Keratinocyte (primary cell): ENCODE measurements around the gene UVSSA. TPM values are rescaled to one million over a fixed set of nuclear protein-coding genes. Genes with fewer than 3 reads are reported as not detected.
A peak's percentile ranks its signal among the peaks of the same experiment; 100 is the strongest.

Experiments
- DNase-seq: peaks from one replicate; pipeline ENCODE4 v3.0.0-alpha.2; 2011; ENCODE audit warnings: low read depth, missing footprints, low spot score
- FAIRE-seq: peaks from 2 replicates; lab custom pipeline; 2011; peaks lifted over from hg19 to GRCh38; lab: Jason Lieb, UNC
- H2AFZ ChIP-seq: 2 replicates; pipeline ENCODE4 v1.6.0; 2012; ENCODE audit warnings: low read length, control low read depth, inconsistent platforms; ENCODE audit not compliant: control insufficient read depth
- H3K27ac ChIP-seq: 2 replicates; pipeline ENCODE4 v1.5.1; 2011; ENCODE audit warnings: low read length; ENCODE audit not compliant: control insufficient read depth, insufficient read depth
- H3K27me3 ChIP-seq: 3 replicates; pipeline ENCODE4 v1.6.0; 2011; ENCODE audit warnings: low read length; ENCODE audit not compliant: control insufficient read depth, insufficient read depth; ENCODE audit errors: extremely low read depth
- H3K36me3 ChIP-seq, 2 experiments: 2 replicates in 1 of 2; 3 replicates in 1 of 2; pipeline ENCODE4 v1.5.1; 2011; ENCODE audit warnings: low read length in 2 of 2, mild to moderate bottlenecking in 1 of 2; ENCODE audit not compliant: control insufficient read depth in 2 of 2, insufficient read depth in 2 of 2; ENCODE audit errors: extremely low read depth in 1 of 2
- H3K4me1 ChIP-seq: 3 replicates; pipeline ENCODE4 v1.5.1; 2011; ENCODE audit warnings: low read length; ENCODE audit not compliant: control insufficient read depth, insufficient read depth; ENCODE audit errors: extremely low read depth
- H3K4me2 ChIP-seq: 3 replicates; pipeline ENCODE4 v1.6.0; 2011; ENCODE audit warnings: low read depth, low read length; ENCODE audit not compliant: control insufficient read depth, insufficient read depth; ENCODE audit errors: extremely low read depth
- H3K4me3 ChIP-seq, 3 experiments: fragments of 200-600 bp in 1 of 3; sonication (generic) in 1 of 3; 2 replicates in 2 of 3; 3 replicates in 1 of 3; pipeline ENCODE4 v1.5.1; 2011 to 2016; ENCODE audit warnings: low read length in 3 of 3, mild to moderate bottlenecking in 3 of 3, control low read depth in 2 of 3, inconsistent platforms in 1 of 3, low read depth in 1 of 3, mixed read lengths in 1 of 3, mixed run types in 1 of 3, moderate library complexity in 1 of 3; ENCODE audit not compliant: control insufficient read depth in 2 of 3, insufficient read depth in 2 of 3; ENCODE audit errors: extremely low read depth in 1 of 3
- H3K79me2 ChIP-seq: 2 replicates; pipeline ENCODE4 v1.6.0; 2012; ENCODE audit warnings: low read length; ENCODE audit not compliant: control insufficient read depth, insufficient read depth
- H3K9ac ChIP-seq: 3 replicates; pipeline ENCODE4 v1.6.0; 2011; ENCODE audit warnings: low read length; ENCODE audit not compliant: control insufficient read depth, insufficient read depth; ENCODE audit errors: extremely low read depth
- H3K9me1 ChIP-seq: 3 replicates; pipeline ENCODE4 v1.6.0; 2011; ENCODE audit warnings: low read length; ENCODE audit not compliant: control insufficient read depth, insufficient read depth; ENCODE audit errors: extremely low read depth
- H3K9me3 ChIP-seq: 2 replicates; pipeline ENCODE4 v1.5.1; 2012; ENCODE audit warnings: low read depth, low read length; ENCODE audit not compliant: control insufficient read depth
- H4K20me1 ChIP-seq: 3 replicates; pipeline ENCODE4 v1.6.0; 2011; ENCODE audit warnings: low read length; ENCODE audit not compliant: control insufficient read depth, insufficient read depth; ENCODE audit errors: extremely low read depth
- CTCF ChIP-seq, 3 experiments: IDR thresholded peaks in 1 of 3; conservative IDR thresholded peaks in 1 of 3; optimal IDR thresholded peaks in 1 of 3; 2 replicates in 2 of 3; 3 replicates in 1 of 3; pipeline versions ENCODE3 to v1.5.1; 2011; ENCODE audit warnings: low read length in 3 of 3, mild to moderate bottlenecking in 3 of 3, moderate library complexity in 2 of 3, control low read depth in 1 of 3, inconsistent platforms in 1 of 3; ENCODE audit not compliant: insufficient read depth in 2 of 3; ENCODE audit errors: extremely low read depth in 1 of 3
- EZH2 ChIP-seq: IDR thresholded peaks from one replicate; pipeline ENCODE4 v1.6.1; 2012; ENCODE audit warnings: inconsistent platforms, mild to moderate bottlenecking, low read length, moderate library complexity
- dilution Hi-C: fragments of 300-500 bp; cut with MboI; formaldehyde crosslinking; loops from one replicate; pipeline ENCODE4 v1.7.0; 2020; ENCODE audit warnings: low sequenced_read_pairs; ENCODE audit not compliant: extremely low pct_ligation_motif_present
- polyA plus RNA-seq, 5 experiments: library from polyadenylated mRNA; depleted of rRNA in 3 of 5; stranded (reverse) in 3 of 5; stranded (forward) in 1 of 5; unstranded in 1 of 5; fragments of >200 nt; gene quantifications; 1 replicate in 1 of 5; 2 replicates in 3 of 5; 3 replicates in 1 of 5; pipeline versions ENCODE4 v1.2.1 to v1.2.3, GENCODE V29; 2011 to 2012; ENCODE audit warnings: missing spikeins in 2 of 5, low read depth in 1 of 5, low replicate concordance in 1 of 5

The UVSSA gene
- polyA plus RNA-seq, 1 donor (not counting 4 experiments of a cell fraction or from before 2014, with no cell fraction given) = 4.7 TPM

GRCh38 chr4:1345903-1346780 lies 866 bp upstream of the UVSSA start:
- dilution Hi-C loops = no loop called here
- TF ChIP-seq CTCF (optimal IDR thresholded peaks at IDR 0.05 in 1 of 3, IDR thresholded peaks at IDR 0.05 in 1 of 3, conservative IDR thresholded peaks at IDR 0.05 in 1 of 3; ENCODE audit: extremely low read depth in 1 of 3, insufficient read depth in 2 of 3, low read length in 3 of 3) (peak in 1 of 3 experiments; percentile 30), EZH2 (no peak)
- Histone ChIP-seq H3K9me1 (no peaks in the 10 kb centered on the region), H3K36me3 (peaks cover 18 to 19% of the 10 kb centered on the region in 2 experiments), H2AFZ (peak overlapping the region; percentile 27), H3K4me2 (peak overlapping the region; percentile 79), H3K9me3 (no peaks in the 10 kb centered on the region), H3K9ac (peak overlapping the region; percentile 92), H3K27me3 (no peaks in the 10 kb centered on the region), H3K4me1 (peaks cover 9% of the 10 kb centered on the region), H3K79me2 (peaks cover 26% of the 10 kb centered on the region), H3K4me3 (peak overlapping the region; percentile 64 to 89 (median 86)), H3K27ac (peak overlapping the region; percentile 69), H4K20me1 (no peaks in the 10 kb centered on the region)
- DNase-seq = no peak
- no peak for FAIRE-seq

GRCh38 chr4:1347410-1347864 lies 429 bp downstream of the UVSSA start:
- no peak for DNase-seq
- Histone ChIP-seq H3K9me1 (no peaks in the 10 kb centered on the region), H3K27ac (peak overlapping the region; percentile 79), H4K20me1 (no peaks in the 10 kb centered on the region), H3K4me2 (peak overlapping the region; percentile 95), H3K9me3 (no peaks in the 10 kb centered on the region), H3K27me3 (no peaks in the 10 kb centered on the region), H2AFZ (peak overlapping the region; percentile 4), H3K79me2 (peaks cover 26% of the 10 kb centered on the region), H3K4me3 (peak overlapping the region; percentile 74 to 89 (median 82)), H3K4me1 (peaks cover 12% of the 10 kb centered on the region), H3K9ac (peak overlapping the region; percentile 92), H3K36me3 (peaks cover 17% of the 10 kb centered on the region in 2 experiments)
- no peak for FAIRE-seq
- TF ChIP-seq EZH2 (no peak), CTCF (optimal IDR thresholded peaks at IDR 0.05 in 1 of 3, IDR thresholded peaks at IDR 0.05 in 1 of 3, conservative IDR thresholded peaks at IDR 0.05 in 1 of 3; ENCODE audit: extremely low read depth in 1 of 3, insufficient read depth in 2 of 3, low read length in 3 of 3) (no peak)
- dilution Hi-C loops = no loop called here
